Tibial nerve (tissue), 4 donors: ENCODE data around the gene NAXD.

Experiments
- EP300 ChIP-seq, 2 donors: sonication (generic); formaldehyde crosslinking; IDR thresholded peaks; one replicate each; pipeline ENCODE4 v1.6.1; 2017; ENCODE audit warnings: antibody characterized with exemption in 2 of 2, mild to moderate bottlenecking in 1 of 2
- POLR2A ChIP-seq, 2 donors: fragments of 450-650 bp; IDR thresholded peaks; one replicate each; pipeline ENCODE4 v1.6.1; 2017; ENCODE audit warnings: antibody characterized with exemption in 2 of 2, mild to moderate bottlenecking in 2 of 2, moderate library complexity in 2 of 2
- TF ChIP-seq, protein P1 (sequence below), 5 experiments: fragments of 200-600 bp in 3 of 5; fragments of 450-650 bp in 2 of 5; sonication (generic) in 3 of 5; IDR thresholded peaks; one replicate each; pipeline ENCODE4 v1.5.1; 2016 to 2019; ENCODE audit warnings: antibody characterized with exemption in 5 of 5, mild to moderate bottlenecking in 3 of 5, moderate library complexity in 2 of 5

DNA sequence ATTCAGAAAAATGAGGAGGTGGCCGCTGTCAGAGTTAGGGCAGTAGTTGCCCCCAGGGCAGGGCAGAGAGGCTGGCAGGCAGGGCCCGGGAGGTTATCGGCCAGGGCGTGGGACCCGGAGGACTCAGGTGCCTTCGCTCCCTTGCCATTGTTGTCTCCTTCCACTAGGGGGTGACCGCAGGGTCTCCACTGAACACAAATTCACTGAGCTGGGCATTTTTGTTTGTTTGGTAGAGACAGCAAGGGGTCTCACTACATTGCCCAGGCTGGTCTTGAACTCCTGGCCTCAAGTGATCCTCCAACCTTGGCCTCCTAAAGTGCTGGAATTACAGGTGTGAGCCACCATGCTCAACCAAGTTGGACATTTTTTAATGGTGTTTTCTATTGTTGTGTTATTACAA lies 65.5 kb downstream of the NAXD start:
- TF ChIP-seq, protein P1, sequence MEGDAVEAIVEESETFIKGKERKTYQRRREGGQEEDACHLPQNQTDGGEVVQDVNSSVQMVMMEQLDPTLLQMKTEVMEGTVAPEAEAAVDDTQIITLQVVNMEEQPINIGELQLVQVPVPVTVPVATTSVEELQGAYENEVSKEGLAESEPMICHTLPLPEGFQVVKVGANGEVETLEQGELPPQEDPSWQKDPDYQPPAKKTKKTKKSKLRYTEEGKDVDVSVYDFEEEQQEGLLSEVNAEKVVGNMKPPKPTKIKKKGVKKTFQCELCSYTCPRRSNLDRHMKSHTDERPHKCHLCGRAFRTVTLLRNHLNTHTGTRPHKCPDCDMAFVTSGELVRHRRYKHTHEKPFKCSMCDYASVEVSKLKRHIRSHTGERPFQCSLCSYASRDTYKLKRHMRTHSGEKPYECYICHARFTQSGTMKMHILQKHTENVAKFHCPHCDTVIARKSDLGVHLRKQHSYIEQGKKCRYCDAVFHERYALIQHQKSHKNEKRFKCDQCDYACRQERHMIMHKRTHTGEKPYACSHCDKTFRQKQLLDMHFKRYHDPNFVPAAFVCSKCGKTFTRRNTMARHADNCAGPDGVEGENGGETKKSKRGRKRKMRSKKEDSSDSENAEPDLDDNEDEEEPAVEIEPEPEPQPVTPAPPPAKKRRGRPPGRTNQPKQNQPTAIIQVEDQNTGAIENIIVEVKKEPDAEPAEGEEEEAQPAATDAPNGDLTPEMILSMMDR (IDR thresholded peaks at IDR 0.05): peak in 2 of 5 experiments; percentile 14 to 24
- TF ChIP-seq POLR2A (IDR thresholded peaks at IDR 0.05) (no peak), EP300 (IDR thresholded peaks at IDR 0.05) (no peak)
